ENCODE results near the gene GATA2.
A peak's percentile ranks its signal among the peaks of the same experiment; 100 is the strongest.

Gene GATA2

DNA sequence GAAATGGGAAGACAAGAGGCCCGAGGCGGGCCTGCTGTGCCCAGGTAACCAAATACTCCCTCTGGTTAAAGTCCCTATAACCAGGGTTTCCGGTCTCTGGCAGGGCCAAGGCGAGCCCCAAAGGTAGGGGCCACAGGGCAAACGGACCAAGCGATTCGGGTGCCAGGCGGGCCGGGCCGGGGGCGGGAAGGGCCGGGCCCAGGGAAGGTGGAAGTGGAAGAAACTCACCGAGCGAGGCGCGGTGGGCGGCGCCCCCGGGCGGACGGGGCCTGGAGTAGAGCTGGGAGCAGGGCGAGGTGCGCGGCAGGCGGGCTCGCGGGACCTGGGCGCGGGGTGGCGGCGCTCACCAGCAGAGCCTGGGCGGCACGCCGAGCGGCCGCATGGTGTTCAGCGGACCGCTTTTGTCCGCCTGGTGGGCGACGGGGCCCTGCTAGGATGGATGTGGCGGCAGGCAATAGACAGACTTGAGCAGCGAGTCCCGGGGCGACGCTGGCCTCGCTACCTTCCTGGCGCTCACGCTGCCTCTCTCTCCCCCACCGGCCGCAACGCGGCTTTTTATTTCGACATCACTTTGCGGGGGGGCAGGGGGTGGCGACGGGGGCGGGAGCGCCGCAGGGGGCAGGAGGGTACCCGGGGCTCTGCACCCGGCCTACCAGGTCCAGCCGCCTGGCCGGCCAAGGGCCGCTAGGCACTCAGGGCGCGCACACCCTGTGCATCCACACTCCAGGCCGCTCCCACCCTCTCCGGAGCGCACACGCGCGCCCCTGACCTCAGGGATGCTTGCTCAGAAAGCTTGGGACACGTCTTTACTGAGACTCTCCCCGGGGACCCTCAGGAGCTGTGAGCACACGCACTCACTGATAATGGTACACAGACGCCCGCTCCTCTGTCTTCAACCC lies at the start of gene GATA2:
TSS of gene GATA2 (minus strand) at position 531 of the 899 bp plus-strand sequence. CDS start 6,170 bp downstream, outside the sequence.
- peak; percentile 35 for DNase-seq

DNA sequence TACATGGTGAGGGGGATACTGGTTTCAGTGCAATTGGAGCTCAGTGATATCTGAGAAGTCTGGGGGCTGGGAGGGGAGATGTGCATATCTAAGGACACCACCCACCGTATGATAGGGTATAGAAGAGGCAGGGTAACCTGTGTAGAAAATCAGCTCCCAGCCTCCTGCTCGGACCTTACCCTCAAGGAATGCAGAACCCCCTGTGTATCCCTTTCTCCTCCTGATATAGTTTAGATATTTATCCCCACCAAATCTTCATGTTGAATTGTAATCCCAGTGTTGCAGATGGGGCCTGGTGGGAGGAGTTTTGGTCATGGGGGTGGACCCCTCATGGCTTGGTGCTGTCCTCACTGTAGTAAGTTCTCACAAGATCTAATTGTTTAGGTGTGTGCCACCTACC lies 48.2 kb upstream of the GATA2 start:
- no peak for DNase-seq

DNA sequence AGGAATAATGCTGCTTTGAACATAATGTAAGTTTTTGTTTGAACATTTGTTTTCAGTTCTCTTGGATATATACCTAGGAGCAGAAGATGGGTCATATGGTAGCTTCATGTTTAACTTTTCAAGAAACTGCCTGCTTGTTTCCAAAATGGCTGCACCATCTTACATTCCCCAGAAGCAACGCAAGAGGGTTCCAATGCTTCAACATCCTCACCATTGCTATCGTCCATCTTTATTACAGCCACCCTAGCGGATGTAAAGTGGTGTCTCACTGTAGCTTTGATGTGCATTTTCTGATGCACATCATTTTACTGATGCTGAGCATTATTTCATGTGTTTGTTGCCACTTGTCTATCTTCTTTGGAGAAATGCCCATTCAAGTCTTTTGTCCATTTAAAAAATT lies 46.4 kb upstream of the GATA2 start:
- DNase-seq, result no peak

- DNase-seq, result no peak
Measured at GRCh38 chr3:128537091-128537703, 44.2 kb upstream of the GATA2 start.

DNA sequence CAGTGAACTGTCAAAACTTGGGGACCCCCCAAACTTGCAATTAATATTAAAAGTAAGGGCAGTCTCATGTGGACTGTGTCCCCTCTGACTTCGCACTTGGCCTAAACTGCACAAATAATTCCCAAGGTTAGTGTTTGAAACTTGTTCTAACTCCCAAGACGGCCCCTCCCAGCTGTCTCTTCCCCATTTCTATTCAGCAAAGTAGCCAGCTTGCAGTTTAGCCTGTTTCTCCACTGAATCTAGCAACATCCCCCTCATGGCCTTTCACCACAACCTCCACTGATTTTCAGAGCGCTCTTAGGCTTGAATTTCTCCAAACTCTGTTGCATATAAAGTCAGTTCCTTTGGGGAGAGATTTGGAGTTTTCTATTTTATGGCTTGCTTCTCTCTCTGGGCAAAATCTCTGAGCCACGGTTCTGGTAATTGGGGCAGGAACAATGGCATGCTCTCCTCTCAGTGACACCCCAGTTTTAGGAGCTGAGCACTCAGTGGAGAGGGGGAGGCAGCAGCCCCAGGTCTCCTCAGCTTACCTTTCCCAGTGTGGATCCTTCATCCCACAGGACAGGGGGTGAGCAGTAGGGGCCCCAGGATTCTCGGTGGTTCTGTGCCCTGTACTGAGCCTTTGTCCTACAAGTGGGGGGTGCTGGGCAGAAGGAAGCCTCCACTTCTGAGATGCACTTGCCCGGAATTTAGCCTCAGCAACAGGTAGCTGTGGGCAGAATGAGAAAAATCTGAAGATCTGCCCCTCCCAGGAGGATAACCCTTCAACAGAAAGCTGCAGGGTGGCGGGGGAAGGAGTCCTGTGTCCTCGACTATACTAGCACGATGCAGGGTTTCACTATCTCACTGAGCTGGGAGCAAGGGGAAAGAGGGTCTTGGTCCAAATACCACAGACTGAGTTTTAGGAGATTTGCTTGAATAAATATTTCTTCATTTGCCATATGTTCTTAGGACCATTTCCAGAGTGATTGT lies 39.3 kb upstream of the GATA2 start:
- DNase-seq, result no peak

GRCh38 chr3:128524374-128525299 lies 31.6 kb upstream of the GATA2 start:
- DNase-seq, result no peak

DNA sequence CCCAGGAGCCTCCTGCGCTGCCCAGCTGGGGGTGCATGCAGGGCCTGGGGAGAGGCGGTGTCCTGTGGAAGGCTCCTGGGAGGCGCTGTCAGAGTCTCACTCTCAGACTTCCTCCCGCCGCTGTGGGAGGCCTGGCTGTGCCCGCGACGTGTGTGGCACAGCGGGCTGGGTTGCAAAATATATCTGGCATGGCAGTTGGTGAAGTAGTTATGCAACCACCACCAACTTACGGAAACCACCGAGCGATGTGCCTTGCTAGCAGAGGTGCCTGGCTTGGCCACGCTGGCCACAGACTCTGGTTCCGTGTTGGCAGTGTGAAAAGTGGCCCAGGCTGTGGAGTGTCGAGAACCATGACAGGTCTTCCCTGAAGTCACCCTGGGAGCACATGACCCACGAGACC lies 30.6 kb upstream of the GATA2 start:
- DNase-seq, result no peak

GRCh38 chr3:128521715-128522114 lies 28.7 kb upstream of the GATA2 start:
- DNase-seq, result no peak

DNA sequence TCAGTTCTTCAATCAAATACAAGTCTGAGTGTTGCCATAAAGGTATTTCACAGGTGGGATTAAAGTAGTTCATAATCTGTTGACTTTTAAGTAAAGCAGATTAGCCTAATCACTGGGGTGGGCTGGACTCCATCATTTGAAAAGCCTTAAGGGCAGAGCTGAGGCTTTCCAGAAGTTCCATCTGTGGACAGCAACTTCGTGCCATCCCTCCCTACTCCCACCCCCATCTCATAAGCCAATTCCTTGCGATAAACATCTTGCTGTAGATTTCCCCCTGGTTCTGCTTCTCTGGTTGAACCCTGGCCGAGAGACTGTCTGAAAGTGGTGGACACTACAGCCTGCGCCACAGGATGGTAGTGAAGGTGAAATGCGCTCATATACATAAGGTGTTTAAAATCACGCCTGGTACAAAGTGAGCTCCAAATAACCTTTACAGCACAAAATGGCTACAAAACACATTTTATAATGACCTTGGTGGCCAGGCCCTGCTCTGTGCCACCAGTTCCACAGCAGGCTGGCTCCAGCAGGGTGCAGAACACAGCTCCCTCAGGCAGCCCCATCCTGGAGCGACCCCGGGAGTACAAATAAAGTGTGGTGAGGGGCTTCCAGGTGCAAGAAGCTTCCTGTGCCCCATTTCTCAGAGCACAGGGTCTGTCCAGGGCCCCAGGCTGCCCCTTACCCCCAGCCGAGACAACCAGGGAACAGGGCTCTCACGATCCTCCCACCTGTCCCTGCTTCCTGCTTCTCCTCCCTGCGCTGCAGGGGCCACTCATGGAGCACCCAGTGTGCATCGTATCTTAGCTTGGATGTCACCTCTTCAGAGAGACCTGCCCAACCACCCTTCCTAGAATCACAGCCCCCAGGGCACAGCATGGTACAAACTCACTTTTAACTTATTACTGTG lies 25.8 kb upstream of the GATA2 start:
- no peak for DNase-seq

DNA sequence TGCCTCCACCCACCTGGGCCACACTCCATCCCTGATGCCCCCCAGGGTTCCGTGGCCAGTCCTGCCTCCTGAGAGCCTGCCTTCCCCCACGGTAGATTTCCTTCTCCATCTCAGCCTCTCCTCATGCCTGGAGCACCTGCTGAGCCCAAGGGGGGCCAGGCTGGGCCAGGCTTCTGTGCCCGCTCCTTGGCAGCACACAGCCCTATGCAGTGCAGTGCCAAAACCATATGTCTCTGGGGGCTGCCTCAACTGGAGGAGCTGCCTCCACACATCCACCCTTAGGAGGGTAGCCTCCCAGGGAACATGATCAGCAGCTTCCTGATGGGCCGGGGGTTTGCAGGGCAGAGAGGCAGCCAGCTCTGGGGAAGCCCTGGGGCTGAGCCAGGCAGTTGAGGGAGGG lies 24.6 kb upstream of the GATA2 start:
- no peak for DNase-seq

GRCh38 chr3:128515967-128516366 lies 23.0 kb upstream of the GATA2 start:
- DNase-seq, result no peak

- DNase-seq, result no peak
Measured at GRCh38 chr3:128508852-128509251, 15.9 kb upstream of the GATA2 start.

GRCh38 chr3:128506754-128507153 lies 13.8 kb upstream of the GATA2 start:
- no peak for DNase-seq

DNA sequence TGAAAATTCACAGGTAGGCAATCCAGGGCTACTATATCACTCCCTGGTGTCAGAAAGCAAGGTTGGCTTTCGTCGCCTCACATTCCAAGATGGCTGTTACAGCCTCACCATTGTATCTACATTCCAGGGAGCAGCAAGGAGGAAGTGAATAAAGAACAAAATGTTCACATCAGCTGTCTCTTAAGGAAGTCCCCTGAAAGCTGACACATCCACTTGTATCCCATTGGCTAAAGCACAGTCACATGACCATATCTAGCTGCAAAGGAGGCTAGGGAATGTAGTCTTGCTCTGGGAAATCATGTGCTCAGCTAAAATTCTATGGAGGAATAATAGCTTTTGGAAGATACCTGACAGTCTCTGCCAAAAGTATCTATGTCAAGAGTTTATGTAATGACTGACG lies 12.8 kb upstream of the GATA2 start:
- DNase-seq, result no peak

DNA sequence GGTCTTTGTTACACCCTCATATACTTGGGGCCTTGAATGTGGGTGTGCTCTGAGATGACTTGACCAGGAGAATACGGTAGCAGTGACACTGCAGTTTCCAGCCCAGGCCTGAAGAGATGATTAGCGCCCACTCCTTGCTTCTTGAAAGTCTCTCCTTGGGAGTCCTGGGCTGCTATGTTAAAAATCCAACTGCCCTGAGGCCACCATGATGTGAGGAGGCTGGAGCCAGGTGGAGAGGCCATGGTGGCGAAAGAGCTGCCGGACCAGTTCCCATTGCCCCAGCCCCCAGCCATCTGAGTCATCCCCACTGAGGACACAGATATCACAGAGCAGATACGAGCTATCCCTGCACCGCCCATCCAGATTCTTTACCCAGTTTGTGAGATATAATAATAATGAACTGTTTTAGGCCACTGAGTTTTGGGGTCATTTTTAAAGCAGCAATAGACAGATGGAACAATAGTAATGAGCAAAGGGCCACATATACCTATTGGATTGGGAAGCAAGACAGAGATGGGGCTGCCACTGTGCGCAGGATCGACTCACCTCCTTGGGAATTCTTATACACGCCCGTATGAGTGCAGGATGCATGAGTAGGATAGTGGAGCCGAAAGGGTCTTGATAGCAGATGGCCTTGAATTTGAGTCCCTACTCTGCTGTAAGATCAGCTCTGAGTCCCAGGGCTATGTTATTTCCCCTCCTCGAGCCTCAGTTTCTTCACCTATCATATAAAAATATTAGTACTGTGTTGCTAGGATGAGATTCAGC lies 12.1 kb upstream of the GATA2 start:
- DNase-seq, result no peak

- no peak for DNase-seq
Measured at GRCh38 chr3:128504533-128504915, 11.5 kb upstream of the GATA2 start.

DNA sequence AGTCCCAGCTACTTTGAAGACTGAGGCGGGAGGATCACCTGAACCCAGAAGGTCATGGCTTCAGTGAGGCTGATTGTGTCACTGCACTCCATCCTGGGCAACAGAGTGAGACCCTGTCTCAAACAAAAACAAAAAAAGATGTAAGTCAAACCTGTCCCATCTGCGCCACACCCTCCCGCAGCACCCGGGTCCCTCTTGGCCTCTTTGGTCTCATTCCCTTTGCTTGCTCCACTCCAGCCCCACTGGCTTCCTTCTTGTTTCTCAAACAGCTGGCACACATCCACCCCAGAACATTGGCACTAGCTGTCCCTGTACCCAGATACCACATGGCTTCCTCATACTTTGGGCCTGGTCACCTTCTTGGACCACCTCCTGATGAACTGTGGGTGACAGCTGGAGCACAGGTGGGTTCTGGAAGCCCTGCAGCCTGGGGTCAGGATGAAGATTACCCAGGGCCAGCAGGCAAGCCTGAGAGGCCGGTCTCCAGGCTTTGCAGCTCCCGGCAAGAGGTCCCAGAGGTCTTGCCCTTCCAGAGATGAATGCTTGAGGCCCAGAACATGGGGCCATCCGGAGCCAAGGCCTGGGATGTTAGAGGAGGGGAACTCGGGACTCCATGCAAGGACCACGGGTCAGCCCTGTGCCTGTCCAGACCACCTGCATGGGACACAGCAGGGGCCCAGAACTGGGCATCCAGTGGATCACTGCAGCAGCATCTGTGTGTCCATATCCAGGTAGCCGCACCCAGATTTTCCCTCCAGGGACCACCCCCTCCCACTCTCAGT lies 10.9 kb upstream of the GATA2 start:
- DNase-seq, result no peak

DNA sequence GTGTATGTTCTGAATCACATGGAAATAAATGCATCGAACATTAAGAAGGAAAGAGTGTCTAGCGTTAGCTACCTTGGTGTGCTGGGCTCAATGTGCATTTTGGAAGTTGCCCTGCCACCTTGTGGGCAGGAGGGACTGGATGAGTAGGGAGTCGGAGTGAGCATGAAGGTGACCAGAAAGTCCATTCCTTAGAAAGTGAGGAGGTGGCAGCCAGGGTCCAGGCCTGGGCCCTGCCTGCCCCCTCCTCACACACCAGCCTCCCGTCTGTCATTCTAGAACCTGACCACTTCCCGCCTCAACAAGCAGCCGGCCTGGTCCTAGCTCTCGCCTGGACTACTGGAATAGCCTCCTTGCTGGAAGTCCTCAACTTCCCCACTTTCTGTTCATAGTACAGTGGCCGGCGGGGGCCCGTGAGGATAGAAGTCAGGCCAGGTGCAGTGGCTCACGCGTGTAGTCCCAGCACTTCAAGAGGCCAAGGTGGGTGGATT lies 10.2 kb upstream of the GATA2 start:
- DNase-seq, result no peak

GRCh38 chr3:128502712-128503111 lies 9.7 kb upstream of the GATA2 start:
- no peak for DNase-seq

All from femur (tissue), 1 donor.